WTC11 (cell line): ENCODE measurements around the gene TTC7B.

Source experiments
- ATF2 ChIP-seq: sonication (generic); formaldehyde crosslinking; IDR thresholded peaks from 2 replicates; pipeline ENCODE4 v1.8.1; 2022; ENCODE audit warnings: low read depth, missing genetic modification reagents, borderline replicate concordance
- CREB1 ChIP-seq: sonication (generic); formaldehyde crosslinking; IDR thresholded peaks from 2 replicates; pipeline ENCODE4 v1.8.0; 2023; ENCODE audit warnings: mild to moderate bottlenecking, missing genetic modification reagents
- CREM ChIP-seq: sonication (generic); formaldehyde crosslinking; IDR thresholded peaks from 2 replicates; pipeline ENCODE4 v1.8.1; 2022; ENCODE audit warnings: mild to moderate bottlenecking, missing genetic modification reagents, moderate library complexity
- CTCF ChIP-seq: fragments of 200-600 bp; IDR thresholded peaks from 2 replicates; pipeline ENCODE4 v1.8.0; 2022; ENCODE audit warnings: antibody characterized with exemption
- E2F4 ChIP-seq: sonication (generic); formaldehyde crosslinking; IDR thresholded peaks from 2 replicates; pipeline ENCODE4 v1.8.1; 2022; ENCODE audit warnings: low read depth, mild to moderate bottlenecking, moderate library complexity, missing genetic modification reagents, borderline replicate concordance
- MAX ChIP-seq: sonication (generic); formaldehyde crosslinking; IDR thresholded peaks from 2 replicates; pipeline ENCODE4 v1.8.0; 2022; ENCODE audit warnings: mild to moderate bottlenecking, missing genetic modification reagents
- NFYB ChIP-seq: sonication (generic); formaldehyde crosslinking; conservative IDR thresholded peaks from 2 replicates; pipeline ENCODE4 v1.8.0; 2022; ENCODE audit warnings: low read depth, missing genetic modification reagents
- TEAD1 ChIP-seq: sonication (generic); formaldehyde crosslinking; IDR thresholded peaks from 2 replicates; pipeline ENCODE4 v1.8.0; 2022; ENCODE audit warnings: mild to moderate bottlenecking, missing genetic modification reagents
- ZNF138 ChIP-seq: sonication (generic); formaldehyde crosslinking; conservative IDR thresholded peaks from 2 replicates; pipeline ENCODE4 v1.8.1; 2022; ENCODE audit warnings: mild to moderate bottlenecking, moderate library complexity, missing genetic modification reagents
- ZNF416 ChIP-seq: fragments of 250-450 bp; sonication (Bioruptor Pico); IDR thresholded peaks from 2 replicates; pipeline ENCODE4 v1.9.0; 2021; ENCODE audit warnings: mild to moderate bottlenecking, inconsistent platforms
- ZNF423 ChIP-seq: fragments of 250-450 bp; sonication (Bioruptor Pico); IDR thresholded peaks from 2 replicates; pipeline ENCODE4 v2.1.2; 2022; ENCODE audit warnings: mild to moderate bottlenecking, moderate library complexity
- ZSCAN18 ChIP-seq: fragments of 250-450 bp; sonication (Bioruptor Pico); IDR thresholded peaks from 2 replicates; pipeline ENCODE4 v2.1.2; 2022; ENCODE audit warnings: mild to moderate bottlenecking, moderate library complexity

- TF ChIP-seq ZNF416 (CRISPR knock-in tag), result no peak
- no peak for TF ChIP-seq CREB1 (CRISPR knock-in tag)
- TF ChIP-seq CTCF, result no peak
- no peak for TF ChIP-seq ATF2 (CRISPR knock-in tag)
- TF ChIP-seq ZNF423 (CRISPR knock-in tag), result no peak
- no peak for TF ChIP-seq NFYB (CRISPR knock-in tag)
- no peak for TF ChIP-seq ZSCAN18 (CRISPR knock-in tag)
- TF ChIP-seq CREM, result no peak
- TF ChIP-seq MAX (CRISPR knock-in tag), result no peak
- TF ChIP-seq ZNF138 (CRISPR knock-in tag), result no peak
- TF ChIP-seq TEAD1 (CRISPR knock-in tag), result no peak
- TF ChIP-seq E2F4 (CRISPR knock-in tag), result no peak
Measured at GRCh38 chr14:90804292-90805083, 11.7 kb downstream of the TTC7B start.
